Activated CD8-positive, alpha-beta memory T cell treated with anti-CD3 and anti-CD28 coated beads, Interleukin-2, amount 50 U/mL, for 24 hours (primary cell): ENCODE measurements around the gene YEATS2.
"Not testable (repeated sequence)": the region's sequence is repeated elsewhere in the genome, so short reads cannot be mapped to it uniquely, and the experiment has no call there.

Experiments used
- DNase-seq: peaks from one replicate; pipeline ENCODE4 v3.0.0-alpha.2; 2020; ENCODE audit errors: extremely low read depth

The YEATS2 gene

GRCh38 chr3:183697610-183698317, at the start of gene YEATS2:
YEATS2 (plus strand) TSS chr3:183697797; CDS start chr3:183715163, 17,366 bp downstream.
- peak; percentile 25 for DNase-seq

DNA sequence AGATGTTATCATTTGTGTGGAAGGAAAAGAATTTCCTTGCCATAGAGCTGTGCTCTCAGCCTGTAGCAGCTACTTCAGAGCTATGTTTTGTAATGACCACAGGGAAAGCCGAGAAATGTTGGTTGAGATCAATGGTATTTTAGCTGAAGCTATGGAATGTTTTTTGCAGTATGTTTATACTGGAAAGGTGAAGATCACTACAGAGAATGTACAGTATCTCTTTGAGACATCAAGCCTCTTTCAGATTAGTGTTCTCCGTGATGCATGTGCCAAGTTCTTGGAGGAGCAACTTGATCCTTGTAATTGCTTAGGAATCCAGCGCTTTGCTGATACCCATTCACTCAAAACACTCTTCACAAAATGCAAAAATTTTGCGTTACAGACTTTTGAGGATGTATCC, 47.0 kb upstream of the YEATS2 start:
- DNase-seq, result no peak

DNA sequence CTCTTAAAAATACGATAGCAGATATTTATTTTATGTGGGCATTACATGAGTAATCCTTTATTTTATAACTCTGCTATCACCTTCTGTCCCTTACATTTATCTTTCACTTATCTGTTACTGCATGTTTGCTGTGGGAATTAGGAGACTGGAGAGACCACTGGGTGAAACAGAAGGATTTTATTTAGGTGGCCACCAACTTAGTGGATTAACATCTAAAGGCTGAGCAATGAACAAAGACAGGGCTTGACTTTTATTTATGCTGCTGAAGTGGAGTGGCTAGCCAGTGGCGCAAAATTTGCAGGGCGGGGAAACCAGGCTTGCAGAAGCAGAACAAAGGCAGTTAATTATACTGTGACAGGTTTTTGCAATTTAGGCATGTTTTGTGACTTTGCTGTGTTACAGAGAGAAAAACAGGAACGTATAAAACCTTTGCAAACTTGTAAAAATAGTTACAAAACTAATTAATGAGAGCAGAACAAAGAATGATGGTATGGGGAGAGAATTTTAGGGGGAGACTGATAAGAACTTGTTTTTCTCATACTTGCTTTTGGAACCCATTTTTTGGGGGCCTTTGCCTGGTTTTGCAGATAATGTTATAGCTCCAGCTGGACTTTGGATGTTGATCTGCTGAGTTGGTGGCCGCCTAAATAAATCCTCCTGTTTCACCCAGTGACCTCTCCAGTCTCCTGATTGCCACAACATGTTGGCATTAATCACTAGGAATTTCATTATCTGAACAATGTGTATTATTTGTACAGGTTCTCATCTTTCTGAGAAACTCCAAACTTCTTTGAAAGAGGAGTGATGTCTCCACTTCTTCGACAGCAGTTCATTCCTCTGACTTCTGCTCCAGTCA, 44.2 kb upstream of the YEATS2 start:
- no peak for DNase-seq

DNA sequence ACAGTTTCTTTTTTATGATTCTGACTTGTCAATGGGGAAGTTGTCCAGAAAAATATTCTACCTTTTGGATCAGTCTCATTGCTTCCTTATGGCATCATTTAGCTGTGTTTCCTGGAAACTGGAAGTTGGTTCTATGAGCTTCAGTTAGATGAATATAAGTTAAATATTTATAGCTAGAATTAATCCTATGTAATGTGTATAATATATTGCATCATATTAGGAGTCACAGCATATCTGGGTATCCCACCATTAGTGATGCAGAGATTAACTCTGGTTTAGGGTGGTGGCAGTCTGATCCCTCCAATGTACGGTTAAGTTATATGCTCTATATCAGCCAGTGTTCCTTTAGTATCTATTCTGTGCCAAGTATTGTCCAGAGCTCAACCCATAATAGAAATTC, 42.9 kb upstream of the YEATS2 start:
- DNase-seq, result no peak

- no peak for DNase-seq
Measured at GRCh38 chr3:183662099-183662498, 35.5 kb upstream of the YEATS2 start.

DNA sequence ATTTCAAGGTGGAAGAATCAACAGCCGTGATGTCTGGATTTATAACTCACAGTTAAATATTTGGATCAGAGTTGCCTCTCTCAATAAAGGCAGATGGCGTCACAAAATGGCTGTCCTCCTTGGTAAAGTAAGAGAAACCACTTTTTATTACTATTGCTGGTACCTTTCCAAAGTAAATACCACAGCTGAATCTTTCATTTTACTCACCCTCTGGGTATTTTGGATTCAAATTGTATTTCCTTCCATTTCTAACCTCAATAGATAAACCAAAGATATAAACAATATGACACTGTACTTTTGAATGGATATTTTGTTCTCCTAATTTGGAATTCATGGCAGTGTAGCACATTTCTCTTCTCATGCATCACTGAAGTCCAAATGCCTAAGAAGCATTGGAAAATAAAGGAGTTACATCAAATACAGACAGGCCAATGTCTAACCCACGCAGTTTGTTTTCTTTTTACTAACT, 32.6 kb upstream of the YEATS2 start:
- no peak for DNase-seq

GRCh38 chr3:183680061-183680460, 17.5 kb upstream of the YEATS2 start:
- DNase-seq, result no peak

DNA sequence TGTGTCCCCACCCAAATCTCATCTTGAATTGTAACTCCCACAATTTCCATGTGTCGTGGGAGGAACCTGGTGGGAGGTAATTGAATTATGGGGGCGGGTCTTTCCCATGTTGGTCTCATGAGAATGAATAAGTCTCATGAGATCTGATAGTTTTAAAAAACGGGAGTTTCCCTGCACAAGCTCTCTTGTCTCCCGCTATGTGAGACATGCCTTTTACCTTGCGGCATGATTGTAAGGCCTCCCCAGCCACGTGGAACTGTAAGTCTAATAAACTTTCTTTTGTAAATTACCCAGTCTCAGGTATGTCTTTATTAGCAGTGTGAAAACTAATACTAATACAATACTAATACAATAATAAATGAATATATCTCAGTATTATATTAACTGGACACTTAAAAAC, 9.9 kb upstream of the YEATS2 start:
- DNase-seq, result no peak

DNA sequence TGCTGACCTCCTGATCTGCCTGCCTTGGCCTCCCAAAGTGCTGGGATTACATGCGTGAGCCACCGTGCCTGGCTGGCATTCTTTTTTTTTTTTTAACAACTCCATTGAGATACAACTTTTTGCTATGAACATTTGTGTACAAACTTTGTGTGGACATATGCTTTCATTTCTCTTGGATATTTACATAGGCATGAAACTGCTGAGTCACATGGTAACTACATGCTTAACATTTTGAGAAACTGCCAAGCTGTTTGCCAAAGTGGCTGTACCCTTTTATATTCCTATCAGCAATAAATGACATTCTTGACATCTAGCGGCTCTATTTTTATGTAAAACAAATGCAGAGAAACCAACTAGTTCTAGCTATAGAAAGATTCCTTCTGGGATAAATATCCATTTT, 8.7 kb upstream of the YEATS2 start:
- no peak for DNase-seq

DNA sequence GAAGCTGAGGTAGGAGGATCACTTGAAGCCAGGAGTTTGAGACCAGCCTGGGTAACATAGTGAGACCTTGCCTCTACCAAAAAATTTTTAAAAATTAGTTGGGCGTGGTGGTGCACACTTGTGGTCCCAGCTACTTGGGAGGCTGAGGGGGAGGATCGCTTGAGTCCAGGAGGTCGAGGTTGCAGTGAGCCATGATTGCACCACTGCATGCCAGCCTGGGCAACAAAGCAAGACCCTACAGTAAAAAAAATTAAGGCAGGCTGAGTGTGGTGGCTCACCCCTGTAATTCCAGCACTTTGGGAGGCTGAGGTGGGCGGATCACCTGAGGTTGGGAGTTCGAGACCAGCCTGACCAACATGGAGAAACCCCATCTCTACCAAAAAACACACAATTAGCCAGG, 8.0 kb upstream of the YEATS2 start:
- DNase-seq, result not testable (repeated sequence)

- DNase-seq, result no peak
Measured at GRCh38 chr3:183690402-183690995, 7.1 kb upstream of the YEATS2 start.

- no peak for DNase-seq
Measured at GRCh38 chr3:183692436-183692835, 5.2 kb upstream of the YEATS2 start.

DNA sequence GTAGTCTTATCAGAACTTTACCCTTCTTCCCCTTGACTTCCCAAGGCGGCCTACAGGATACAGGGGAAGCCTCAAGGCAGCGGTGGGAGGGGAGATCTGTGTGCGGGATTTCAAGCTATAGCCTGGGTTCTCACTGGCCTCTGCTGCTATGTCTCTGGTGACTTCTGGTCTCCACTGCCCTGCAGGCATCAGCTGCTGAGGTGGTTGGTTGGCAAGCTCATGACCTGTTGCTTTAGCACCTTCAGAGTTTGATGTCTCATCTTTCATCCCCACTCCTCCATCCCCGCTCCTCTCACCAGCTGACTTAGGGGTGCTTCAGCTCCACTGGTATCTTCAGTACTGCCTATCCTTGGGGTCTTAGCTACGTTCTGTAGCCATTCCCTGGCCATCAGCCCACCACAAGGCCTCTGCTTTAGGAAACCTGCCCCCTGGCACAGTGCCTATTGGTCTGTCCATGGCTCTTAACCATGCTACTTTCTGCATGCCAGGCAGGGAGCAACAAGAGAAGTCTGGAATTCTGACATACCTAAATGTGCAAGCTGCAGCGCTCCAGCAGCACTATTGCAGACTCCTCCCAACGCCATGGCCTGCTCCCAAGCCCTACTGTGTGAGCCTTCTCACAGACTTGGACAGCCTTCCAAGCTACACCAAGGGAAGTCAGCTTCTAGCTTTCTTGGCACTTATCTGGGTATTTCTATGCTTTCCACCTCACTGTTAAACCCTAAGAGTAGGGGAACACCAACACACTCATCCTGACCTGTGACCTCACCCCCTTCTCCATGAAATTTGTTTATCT, 1.8 kb upstream of the YEATS2 start:
- no peak for DNase-seq

- DNase-seq, result no peak
Measured at GRCh38 chr3:183697123-183697609, 431 bp upstream of the YEATS2 start.

GRCh38 chr3:183698318-183698751, 738 bp downstream of the YEATS2 start:
- no peak for DNase-seq

DNA sequence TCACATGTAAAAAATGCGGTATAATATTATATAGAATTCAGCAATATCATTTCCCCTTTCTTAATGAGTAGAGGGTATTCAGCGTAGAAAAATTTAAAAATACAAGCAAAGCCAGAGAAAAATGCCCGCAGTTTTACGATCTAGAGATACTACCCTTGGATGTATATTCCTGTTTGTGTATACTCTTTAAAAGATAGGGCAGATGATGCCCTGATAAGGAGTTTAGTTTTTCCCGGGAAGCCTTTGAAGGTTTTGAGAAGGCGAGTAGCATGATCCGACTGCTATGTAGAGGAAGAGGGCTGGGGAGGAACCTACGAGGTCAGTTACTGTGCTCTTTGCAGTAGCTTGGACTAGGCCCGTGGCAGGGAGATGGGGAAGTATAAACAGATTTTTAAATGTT, 1.2 kb downstream of the YEATS2 start:
- DNase-seq, result no peak

- no peak for DNase-seq
Measured at GRCh38 chr3:183699238-183699947, 1.8 kb downstream of the YEATS2 start.

DNA sequence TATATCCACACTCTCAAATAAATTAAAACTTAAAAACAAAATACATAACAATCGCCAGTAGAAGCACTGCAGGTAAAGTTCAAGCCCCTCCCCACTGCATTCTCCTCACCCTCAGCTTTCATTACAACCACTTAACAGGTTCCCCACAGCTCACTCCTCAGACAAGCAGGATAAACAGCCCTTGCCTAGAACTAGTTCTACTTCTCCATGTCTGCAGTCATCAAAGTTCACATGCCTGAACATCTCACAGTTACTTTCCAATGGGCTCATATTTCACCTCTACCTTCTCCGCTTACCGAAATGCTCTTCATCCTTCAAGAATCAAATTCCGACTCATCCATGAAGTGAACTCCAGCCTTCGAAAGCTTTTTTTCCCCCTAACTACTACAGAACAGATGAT, 4.1 kb downstream of the YEATS2 start:
- DNase-seq, result no peak

GRCh38 chr3:183703892-183704291, 6.3 kb downstream of the YEATS2 start:
- not testable (repeated sequence) for DNase-seq

DNA sequence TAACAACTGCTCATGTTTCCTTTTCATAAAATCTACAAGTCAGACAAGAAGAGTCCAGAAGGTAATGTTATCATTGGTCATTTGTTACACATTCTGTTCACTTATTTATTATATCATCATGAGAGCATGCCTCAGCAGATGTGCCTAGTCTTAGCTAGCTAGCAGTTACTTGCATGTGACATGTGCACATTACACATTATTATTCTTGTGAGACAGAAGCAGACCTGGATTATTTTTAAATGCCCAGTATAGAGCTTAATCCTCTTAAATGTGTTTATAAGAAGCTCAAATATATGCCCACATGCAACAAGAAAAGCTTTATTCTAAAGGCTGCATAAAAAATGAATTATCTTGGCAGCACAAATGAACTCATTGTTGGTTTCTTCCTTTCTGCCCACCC, 12.6 kb downstream of the YEATS2 start:
- DNase-seq, result no peak

DNA sequence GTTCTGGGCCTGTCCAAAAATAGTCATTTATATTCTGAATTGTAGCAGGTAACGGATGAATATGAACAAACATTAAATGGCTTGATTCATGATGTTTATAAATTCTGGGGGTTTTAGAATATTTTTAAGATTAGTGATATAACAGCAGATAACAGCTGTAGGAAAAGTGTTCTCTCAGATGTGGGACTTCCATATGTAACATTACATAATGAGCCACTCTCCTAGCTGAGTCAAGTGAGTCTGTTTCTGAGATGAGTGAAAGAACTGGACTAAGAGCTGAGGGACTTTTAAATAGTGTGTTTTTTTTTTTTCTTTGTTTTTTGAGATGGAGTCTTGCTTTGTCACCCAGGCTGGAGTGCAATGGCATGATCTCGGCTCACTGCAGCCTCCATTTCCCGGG, 13.9 kb downstream of the YEATS2 start:
- no peak for DNase-seq
